ENCODE measurements around the gene RIN1. TPM values are rescaled to one million over a fixed set of nuclear protein-coding genes. Genes with fewer than 3 reads are reported as not detected.
"Not testable (repeated sequence)": the region's sequence is repeated elsewhere in the genome, so short reads cannot be mapped to it uniquely, and the experiment has no call there.

RIN1 gene, protein sequence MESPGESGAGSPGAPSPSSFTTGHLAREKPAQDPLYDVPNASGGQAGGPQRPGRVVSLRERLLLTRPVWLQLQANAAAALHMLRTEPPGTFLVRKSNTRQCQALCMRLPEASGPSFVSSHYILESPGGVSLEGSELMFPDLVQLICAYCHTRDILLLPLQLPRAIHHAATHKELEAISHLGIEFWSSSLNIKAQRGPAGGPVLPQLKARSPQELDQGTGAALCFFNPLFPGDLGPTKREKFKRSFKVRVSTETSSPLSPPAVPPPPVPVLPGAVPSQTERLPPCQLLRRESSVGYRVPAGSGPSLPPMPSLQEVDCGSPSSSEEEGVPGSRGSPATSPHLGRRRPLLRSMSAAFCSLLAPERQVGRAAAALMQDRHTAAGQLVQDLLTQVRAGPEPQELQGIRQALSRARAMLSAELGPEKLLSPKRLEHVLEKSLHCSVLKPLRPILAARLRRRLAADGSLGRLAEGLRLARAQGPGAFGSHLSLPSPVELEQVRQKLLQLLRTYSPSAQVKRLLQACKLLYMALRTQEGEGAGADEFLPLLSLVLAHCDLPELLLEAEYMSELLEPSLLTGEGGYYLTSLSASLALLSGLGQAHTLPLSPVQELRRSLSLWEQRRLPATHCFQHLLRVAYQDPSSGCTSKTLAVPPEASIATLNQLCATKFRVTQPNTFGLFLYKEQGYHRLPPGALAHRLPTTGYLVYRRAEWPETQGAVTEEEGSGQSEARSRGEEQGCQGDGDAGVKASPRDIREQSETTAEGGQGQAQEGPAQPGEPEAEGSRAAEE
- polyA plus RNA-seq (2013, experiment 1 of 2): 2.2 TPM
- polyA plus RNA-seq (2013, experiment 2 of 2): 1.8 TPM

DNA sequence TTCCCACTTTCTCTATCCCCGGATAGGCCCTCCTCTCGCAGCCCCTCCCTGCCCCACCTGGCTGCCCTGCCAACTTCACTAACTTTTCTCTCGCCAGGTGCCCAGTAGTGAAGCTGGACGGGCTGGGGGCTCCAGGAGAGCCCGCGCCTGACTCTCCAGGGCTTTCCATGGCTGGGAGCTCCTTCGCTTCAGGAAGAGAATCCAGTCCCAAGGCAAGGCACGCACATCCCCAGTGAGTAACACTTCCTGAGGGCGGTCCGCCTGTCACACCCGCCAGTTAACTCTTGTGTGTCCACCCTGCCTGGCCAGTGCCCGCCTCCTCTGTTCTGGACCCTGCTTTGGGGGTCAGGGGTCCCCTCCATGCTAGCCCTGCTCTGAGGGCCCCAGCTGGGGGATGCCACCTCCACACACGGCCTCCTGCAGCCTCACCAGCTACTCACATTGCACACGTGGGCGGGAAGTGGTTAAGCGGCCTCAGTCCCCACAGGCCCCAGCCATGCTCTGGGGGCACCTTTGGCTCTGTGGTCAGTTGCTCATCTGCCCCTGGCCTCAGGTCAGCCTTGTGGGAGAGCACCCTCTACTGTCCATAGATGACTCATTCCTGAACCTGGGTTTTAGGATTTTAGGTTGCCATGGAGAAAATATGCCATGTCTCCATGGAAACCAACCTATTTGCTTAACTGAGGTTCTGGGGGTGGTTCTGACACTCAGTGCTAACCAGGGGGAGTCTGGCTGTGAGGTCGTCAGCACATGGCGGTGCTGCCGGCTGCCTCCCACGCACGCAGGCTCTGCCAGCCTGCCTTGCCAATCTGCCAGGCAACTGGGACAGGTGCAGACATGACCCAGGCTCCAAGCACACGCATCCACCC is at the start of gene RIN1:
Gene RIN1 (minus strand): TSS at position 201 of the 869 bp plus-strand sequence. CDS start 32 bp downstream, at position 169.
- no peak within 1 kb of the TSS for H3K27ac ChIP-seq (ENCODE audit: low read depth, low read length)
- H3K4me2 ChIP-seq (ENCODE audit: low read length): peak within 1 kb of the TSS; percentile 69
- WGBS (ENCODE audit: extremely low coverage, insufficient coverage, low lambda C conversion rate): no CpG with 5 or more reads among the region's 22 CpGs
- no peak within 1 kb of the TSS for H4K5ac ChIP-seq (ENCODE audit: low read length)
- peak; percentile 94 for DNase-seq
- H3K23ac ChIP-seq (ENCODE audit: low read length): no peak within 1 kb of the TSS
- peaks cover 5% of the 10 kb centered on the region for H3K36me3 ChIP-seq (ENCODE audit: control insufficient read depth, insufficient read depth, low read length)
- H3K79me2 ChIP-seq (ENCODE audit: control insufficient read depth, insufficient read depth, low read length): no peaks in the 10 kb centered on the region
- no peak within 1 kb of the TSS for H2AK5ac ChIP-seq (ENCODE audit: low read length)
- no peak within 1 kb of the TSS for H4K8ac ChIP-seq (ENCODE audit: low read depth, low read length)
- no peak within 1 kb of the TSS for H2BK5ac ChIP-seq (ENCODE audit: low read length)
- no peaks in the 10 kb centered on the region for H3K27me3 ChIP-seq (ENCODE audit: insufficient read depth, low read length, poor library complexity)
- H3K4ac ChIP-seq (ENCODE audit: low read depth, low read length): no peak within 1 kb of the TSS
- peak within 1 kb of the TSS; percentile 19 for H3K4me3 ChIP-seq (ENCODE audit: low read length)
- no peak within 1 kb of the TSS for H2BK120ac ChIP-seq (ENCODE audit: low read depth, low read length)
- no peak within 1 kb of the TSS for H3K18ac ChIP-seq (ENCODE audit: low read length)
- peaks cover 2% of the 10 kb centered on the region for H3K4me1 ChIP-seq (ENCODE audit: control insufficient read depth, low read depth, low read length)
- peak within 1 kb of the TSS; percentile 75 for H3K9ac ChIP-seq (ENCODE audit: low read length)
- H2BK15ac ChIP-seq (replicated peaks; ENCODE audit: low read depth): no peak within 1 kb of the TSS
- no peaks in the 10 kb centered on the region for H3K79me1 ChIP-seq (ENCODE audit: low read length)
- H3K56ac ChIP-seq (ENCODE audit: low read length): peak within 1 kb of the TSS; percentile 77

DNA sequence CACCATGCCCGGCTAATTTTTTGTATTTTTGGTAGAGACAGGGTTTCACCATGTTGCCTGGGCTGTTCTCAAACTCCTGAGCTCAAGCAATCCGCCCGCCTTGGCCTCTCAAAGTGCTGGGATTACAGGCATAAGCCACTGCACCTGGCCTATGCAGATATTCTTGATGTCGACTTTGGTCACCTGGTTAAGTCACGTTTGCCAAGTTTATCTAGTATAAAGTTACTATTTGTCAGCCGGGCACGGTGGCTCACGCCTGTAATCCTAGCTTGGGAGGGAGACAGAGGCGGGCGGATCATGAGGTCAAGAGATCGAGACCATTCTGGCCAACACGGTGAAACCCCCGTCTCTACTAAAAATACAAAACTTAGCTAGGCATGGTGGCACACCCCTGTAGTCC is 48.1 kb upstream of the RIN1 start:
- not testable (repeated sequence) for H3K79me2 ChIP-seq (ENCODE audit: control insufficient read depth, insufficient read depth, low read length); H3K4ac ChIP-seq (ENCODE audit: low read depth, low read length); H3K79me1 ChIP-seq (ENCODE audit: low read length); H3K18ac ChIP-seq (ENCODE audit: low read length); H2BK5ac ChIP-seq (ENCODE audit: low read length); H4K5ac ChIP-seq (ENCODE audit: low read length); H3K4me2 ChIP-seq (ENCODE audit: low read length); H3K27me3 ChIP-seq (ENCODE audit: insufficient read depth, low read length, poor library complexity); H3K23ac ChIP-seq (ENCODE audit: low read length); H2BK15ac ChIP-seq (replicated peaks; ENCODE audit: low read depth); H3K9ac ChIP-seq (ENCODE audit: low read length); H3K27ac ChIP-seq (ENCODE audit: low read depth, low read length); H3K4me1 ChIP-seq (ENCODE audit: control insufficient read depth, low read depth, low read length); H3K36me3 ChIP-seq (ENCODE audit: control insufficient read depth, insufficient read depth, low read length); H4K8ac ChIP-seq (ENCODE audit: low read depth, low read length); H3K4me3 ChIP-seq (ENCODE audit: low read length); H3K56ac ChIP-seq (ENCODE audit: low read length); H2BK120ac ChIP-seq (ENCODE audit: low read depth, low read length); H2AK5ac ChIP-seq (ENCODE audit: low read length); DNase-seq
- WGBS (ENCODE audit: extremely low coverage, insufficient coverage, low lambda C conversion rate): no CpG with 5 or more reads among the region's 13 CpGs

DNA sequence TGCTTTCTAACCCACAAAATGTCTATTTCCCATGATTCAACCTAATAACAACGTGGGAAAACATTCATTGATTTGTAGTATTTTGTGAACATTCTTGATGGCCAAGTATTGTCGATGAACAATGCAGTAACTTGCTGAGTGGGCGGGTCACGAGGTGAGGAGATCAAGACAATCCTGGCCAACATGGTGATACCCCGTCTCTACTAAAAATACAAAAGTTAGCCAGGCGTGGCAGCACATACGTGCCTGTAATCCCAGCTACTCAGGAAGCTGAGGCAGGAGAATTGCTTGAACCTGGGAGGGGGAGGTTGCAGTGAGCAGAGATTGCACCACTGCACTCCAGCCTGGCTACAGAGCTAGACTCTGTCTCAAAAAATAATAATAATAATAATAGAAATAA is 44.0 kb upstream of the RIN1 start:
- not testable (repeated sequence) for H3K56ac ChIP-seq (ENCODE audit: low read length); H3K18ac ChIP-seq (ENCODE audit: low read length); H3K27me3 ChIP-seq (ENCODE audit: insufficient read depth, low read length, poor library complexity); H3K23ac ChIP-seq (ENCODE audit: low read length); H3K79me1 ChIP-seq (ENCODE audit: low read length); H3K27ac ChIP-seq (ENCODE audit: low read depth, low read length); H3K4me1 ChIP-seq (ENCODE audit: control insufficient read depth, low read depth, low read length); H3K79me2 ChIP-seq (ENCODE audit: control insufficient read depth, insufficient read depth, low read length); H3K36me3 ChIP-seq (ENCODE audit: control insufficient read depth, insufficient read depth, low read length); H3K4me3 ChIP-seq (ENCODE audit: low read length); H2AK5ac ChIP-seq (ENCODE audit: low read length); H2BK5ac ChIP-seq (ENCODE audit: low read length); H3K9ac ChIP-seq (ENCODE audit: low read length); H2BK15ac ChIP-seq (replicated peaks; ENCODE audit: low read depth); H3K4ac ChIP-seq (ENCODE audit: low read depth, low read length); H3K4me2 ChIP-seq (ENCODE audit: low read length); H2BK120ac ChIP-seq (ENCODE audit: low read depth, low read length); H4K5ac ChIP-seq (ENCODE audit: low read length); H4K8ac ChIP-seq (ENCODE audit: low read depth, low read length); DNase-seq
- no CpG with 5 or more reads among the region's 7 CpGs for WGBS (ENCODE audit: extremely low coverage, insufficient coverage, low lambda C conversion rate)

DNA sequence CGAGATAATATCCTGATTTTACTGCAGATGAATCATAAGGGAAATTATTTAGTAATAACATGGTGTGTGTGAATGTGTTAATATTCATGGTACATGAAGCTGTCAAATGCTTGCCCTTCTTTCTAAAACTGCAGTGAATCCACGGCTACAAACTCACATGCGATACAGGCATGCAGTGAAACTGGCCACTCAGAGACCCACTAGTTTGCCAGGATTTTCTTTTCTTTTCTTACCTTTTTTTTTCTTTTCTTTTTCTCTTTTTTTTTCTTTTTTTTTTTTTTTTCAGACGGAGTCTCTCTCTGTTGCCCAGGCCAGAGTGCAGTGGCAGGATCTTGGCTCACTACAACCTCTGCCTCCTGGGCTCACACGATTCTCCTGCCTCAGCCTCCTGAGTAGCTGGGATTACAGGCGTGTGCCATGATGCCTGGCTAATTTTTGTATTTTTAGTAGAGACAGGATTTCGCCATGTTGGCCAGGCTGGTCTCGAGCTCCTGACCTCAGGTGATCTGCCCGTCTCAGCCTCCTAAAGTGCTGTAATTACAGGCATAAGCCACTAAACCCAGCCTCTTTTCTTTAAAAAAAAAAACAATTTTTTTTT is 37.6 kb upstream of the RIN1 start:
- H2BK120ac ChIP-seq (ENCODE audit: low read depth, low read length); H2AK5ac ChIP-seq (ENCODE audit: low read length); H3K23ac ChIP-seq (ENCODE audit: low read length); H3K4me2 ChIP-seq (ENCODE audit: low read length); H3K9ac ChIP-seq (ENCODE audit: low read length); H4K5ac ChIP-seq (ENCODE audit: low read length); H3K36me3 ChIP-seq (ENCODE audit: control insufficient read depth, insufficient read depth, low read length); H4K8ac ChIP-seq (ENCODE audit: low read depth, low read length); H3K4me3 ChIP-seq (ENCODE audit: low read length); DNase-seq; H3K27ac ChIP-seq (ENCODE audit: low read depth, low read length); H2BK15ac ChIP-seq (replicated peaks; ENCODE audit: low read depth); H3K27me3 ChIP-seq (ENCODE audit: insufficient read depth, low read length, poor library complexity); H3K56ac ChIP-seq (ENCODE audit: low read length); H3K18ac ChIP-seq (ENCODE audit: low read length); H3K4ac ChIP-seq (ENCODE audit: low read depth, low read length); H2BK5ac ChIP-seq (ENCODE audit: low read length): not testable (repeated sequence)
- no CpG with 5 or more reads among the region's 9 CpGs for WGBS (ENCODE audit: extremely low coverage, insufficient coverage, low lambda C conversion rate)
- H3K79me1 ChIP-seq (ENCODE audit: low read length): peaks cover 11% of the 10 kb centered on the region
- peaks cover 14% of the 10 kb centered on the region for H3K79me2 ChIP-seq (ENCODE audit: control insufficient read depth, insufficient read depth, low read length)
- peaks cover 12% of the 10 kb centered on the region for H3K4me1 ChIP-seq (ENCODE audit: control insufficient read depth, low read depth, low read length)

DNA sequence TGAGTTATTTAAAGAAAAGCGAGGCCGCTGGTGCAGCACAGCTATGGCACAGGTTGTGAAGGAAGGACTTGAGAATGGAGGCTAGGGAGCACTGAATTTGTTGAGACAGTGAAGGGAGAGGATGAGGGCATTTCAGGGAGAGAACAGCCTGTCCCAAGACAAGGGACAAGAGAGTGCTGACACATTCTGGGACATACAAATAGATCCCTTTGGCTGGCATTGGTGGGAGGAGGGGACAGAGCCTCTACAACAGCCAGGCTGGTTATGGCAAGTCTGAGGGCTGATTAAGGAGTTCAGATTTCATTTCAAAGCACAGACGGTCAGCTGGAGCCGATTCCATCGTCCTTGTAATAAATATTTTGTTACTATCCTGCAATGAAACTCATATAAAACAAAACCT is 37.0 kb upstream of the RIN1 start:
- Histone ChIP-seq H2BK120ac (ENCODE audit: low read depth, low read length) (no peak overlapping the region), H3K23ac (ENCODE audit: low read length) (no peak overlapping the region), H4K8ac (ENCODE audit: low read depth, low read length) (no peak overlapping the region), H3K79me1 (ENCODE audit: low read length) (peaks cover 15% of the 10 kb centered on the region), H3K56ac (ENCODE audit: low read length) (no peak overlapping the region), H2AK5ac (ENCODE audit: low read length) (no peak overlapping the region), H4K5ac (ENCODE audit: low read length) (no peak overlapping the region), H3K79me2 (ENCODE audit: control insufficient read depth, insufficient read depth, low read length) (peaks cover 17% of the 10 kb centered on the region), H3K4me2 (ENCODE audit: low read length) (no peak overlapping the region), H3K4ac (ENCODE audit: low read depth, low read length) (no peak overlapping the region), H3K27ac (ENCODE audit: low read depth, low read length) (no peak overlapping the region), H3K9ac (ENCODE audit: low read length) (no peak overlapping the region), H3K18ac (ENCODE audit: low read length) (no peak overlapping the region), H3K4me3 (ENCODE audit: low read length) (no peak overlapping the region), H3K4me1 (ENCODE audit: control insufficient read depth, low read depth, low read length) (peaks cover 12% of the 10 kb centered on the region), H2BK15ac (replicated peaks; ENCODE audit: low read depth) (no peak overlapping the region), H3K36me3 (ENCODE audit: control insufficient read depth, insufficient read depth, low read length) (peaks cover 6% of the 10 kb centered on the region), H3K27me3 (ENCODE audit: insufficient read depth, low read length, poor library complexity) (no peaks in the 10 kb centered on the region), H2BK5ac (ENCODE audit: low read length) (no peak overlapping the region)
- no peak for DNase-seq
- no CpG with 5 or more reads among the region's 5 CpGs for WGBS (ENCODE audit: extremely low coverage, insufficient coverage, low lambda C conversion rate)
